H1 (cell line): ENCODE measurements around the gene CCDC102A. TPM values are rescaled to one million over a fixed set of nuclear protein-coding genes. Genes with fewer than 3 reads are reported as not detected.

ENCODE experiments used
- CTCF ChIA-PET: fragments of 300-600 bp; sonication (Branson Sonifier 250); formaldehyde crosslinking; loops from one replicate; lab custom pipeline; 2021; ENCODE audit not compliant: partially characterized antibody; lab: Charles Lee
- POLR2A ChIA-PET: fragments of 300-600 bp; sonication (Branson Sonifier 250); formaldehyde crosslinking; loops from one replicate; lab custom pipeline; 2021; ENCODE audit warnings: inconsistent platforms; ENCODE audit not compliant: partially characterized antibody; lab: Charles Lee
- DNase-seq, 2 experiments: peaks; one replicate each; pipeline versions ENCODE4 v3.0.0 to v3.0.0-alpha.2; 2010 to 2022; ENCODE audit warnings: low spot score in 2 of 2, low read depth in 1 of 2, mixed read lengths in 1 of 2
- FAIRE-seq: peaks from 2 replicates; lab custom pipeline; 2011; peaks lifted over from hg19 to GRCh38; lab: Jason Lieb, UNC
- H2AFZ ChIP-seq: 2 replicates; pipeline ENCODE4 v1.8.1; 2012; ENCODE audit warnings: low read length, inconsistent platforms
- H2AK5ac ChIP-seq: 2 replicates; pipeline ENCODE4 v1.6.1; 2013; ENCODE audit warnings: low read depth, low read length
- H2BK120ac ChIP-seq: replicated peaks from 2 replicates; pipeline ENCODE3; 2013; ENCODE audit warnings: low read depth, low read length, inconsistent platforms
- H2BK12ac ChIP-seq: 2 replicates; pipeline ENCODE4 v1.6.1; 2013; ENCODE audit warnings: low read depth, low read length
- H2BK15ac ChIP-seq: 2 replicates; pipeline ENCODE4 v1.6.1; 2013; ENCODE audit warnings: low read length
- H2BK20ac ChIP-seq: 2 replicates; pipeline ENCODE4 v1.6.1; 2013; ENCODE audit warnings: low read length
- H2BK5ac ChIP-seq: 2 replicates; pipeline ENCODE4 v1.6.1; 2013; ENCODE audit warnings: low read depth, low read length
- H3K14ac ChIP-seq: 2 replicates; pipeline ENCODE4 v1.6.1; 2013; ENCODE audit warnings: inconsistent platforms; ENCODE audit not compliant: insufficient read length
- H3K18ac ChIP-seq: 2 replicates; pipeline ENCODE4 v1.6.1; 2013; ENCODE audit warnings: low read length; ENCODE audit errors: extremely low read depth
- H3K23ac ChIP-seq: 2 replicates; pipeline ENCODE4 v1.6.1; 2013; ENCODE audit warnings: inconsistent platforms; ENCODE audit not compliant: insufficient read length
- H3K23me2 ChIP-seq: 2 replicates; pipeline ENCODE4 v1.6.1; 2013; ENCODE audit warnings: low read depth, low read length
- H3K27ac ChIP-seq: 2 replicates; pipeline ENCODE4 v1.6.1; 2011; ENCODE audit warnings: low read depth, low read length, inconsistent platforms
- H3K27me3 ChIP-seq, 4 experiments: replicated peaks in 1 of 4; 1 replicate in 1 of 4; 2 replicates in 3 of 4; pipeline versions ENCODE4 v1.6.1 to v1.8.1; 2011 to 2013; ENCODE audit warnings: low read length in 3 of 4, mild to moderate bottlenecking in 3 of 4, inconsistent platforms in 2 of 4, mixed read lengths in 2 of 4, moderate library complexity in 1 of 4; ENCODE audit not compliant: control insufficient read depth in 3 of 4, insufficient read depth in 3 of 4; ENCODE audit errors: extremely low read depth in 1 of 4
- H3K36me3 ChIP-seq, 4 experiments: 2 replicates each; pipeline versions ENCODE4 v1.6.1 to v1.8.1; 2011 to 2013; ENCODE audit warnings: mild to moderate bottlenecking in 4 of 4, low read length in 3 of 4, moderate library complexity in 2 of 4, control low read depth in 1 of 4, inconsistent platforms in 1 of 4; ENCODE audit not compliant: insufficient read depth in 4 of 4, control insufficient read depth in 2 of 4
- H3K4ac ChIP-seq: replicated peaks from 2 replicates; pipeline ENCODE3; 2013; ENCODE audit warnings: low read length, low read depth, mixed read lengths, inconsistent platforms; ENCODE audit not compliant: insufficient read length
- H3K4me1 ChIP-seq, 4 experiments: replicated peaks in 1 of 4; 1 replicate in 1 of 4; 2 replicates in 3 of 4; pipeline versions ENCODE4 v1.6.1 to v1.8.1; 2011 to 2013; ENCODE audit warnings: low read length in 3 of 4, inconsistent platforms in 2 of 4, mixed read lengths in 1 of 4; ENCODE audit not compliant: insufficient read depth in 4 of 4, control insufficient read depth in 3 of 4
- H3K4me2 ChIP-seq, 2 experiments: 2 replicates each; pipeline versions ENCODE4 v1.6.1 to v1.8.1; 2011 to 2013; ENCODE audit warnings: low read depth in 2 of 2, low read length in 2 of 2, control low read depth in 1 of 2, inconsistent platforms in 1 of 2, mild to moderate bottlenecking in 1 of 2; ENCODE audit not compliant: insufficient read depth in 1 of 2
- H3K4me3 ChIP-seq, 4 experiments: fragments of 200-600, 300-600 bp in 1 of 4; sonication (generic), shearing (Covaris generic), sonication (Bioruptor Twin) in 1 of 4; 2 replicates each; pipeline versions ENCODE4 v1.5.1 to v1.8.1; 2011 to 2016; ENCODE audit warnings: low read length in 4 of 4, low read depth in 3 of 4, control low read depth in 2 of 4, inconsistent platforms in 2 of 4, mild to moderate bottlenecking in 2 of 4, mixed read lengths in 1 of 4, moderate library complexity in 1 of 4; ENCODE audit not compliant: insufficient read depth in 2 of 4; ENCODE audit errors: extremely low read depth in 1 of 4
- H3K56ac ChIP-seq: replicated peaks from 2 replicates; pipeline ENCODE3; 2013; ENCODE audit warnings: low read depth, mild to moderate bottlenecking, mixed read lengths, low read length, inconsistent platforms; ENCODE audit not compliant: insufficient read length
- H3K79me1 ChIP-seq: 2 replicates; pipeline ENCODE4 v1.6.1; 2013; ENCODE audit warnings: low read depth, low read length, control low read depth
- H3K79me2 ChIP-seq, 2 experiments: 2 replicates each; pipeline versions ENCODE4 v1.6.1 to v1.8.1; 2012 to 2013; ENCODE audit warnings: low read length in 2 of 2, mild to moderate bottlenecking in 2 of 2, inconsistent platforms in 1 of 2; ENCODE audit not compliant: insufficient read depth in 2 of 2, control insufficient read depth in 1 of 2
- H3K9ac ChIP-seq, 4 experiments: replicated peaks in 1 of 4; 1 replicate in 1 of 4; 2 replicates in 3 of 4; pipeline versions ENCODE4 v1.6.1 to v1.8.1; 2011 to 2013; ENCODE audit warnings: low read depth in 3 of 4, low read length in 3 of 4, control low read depth in 2 of 4, mild to moderate bottlenecking in 2 of 4, moderate library complexity in 2 of 4, inconsistent platforms in 1 of 4; ENCODE audit errors: extremely low read depth in 1 of 4
- H3K9me3 ChIP-seq, 2 experiments: 2 replicates each; pipeline versions ENCODE4 v1.6.1 to v1.8.1; 2012 to 2013; ENCODE audit warnings: mild to moderate bottlenecking in 2 of 2, moderate library complexity in 2 of 2, control low read depth in 1 of 2, inconsistent platforms in 1 of 2, low read depth in 1 of 2, low read length in 1 of 2, mixed read lengths in 1 of 2; ENCODE audit not compliant: insufficient read depth in 2 of 2
- H4K20me1 ChIP-seq, 2 experiments: replicated peaks in 1 of 2; 2 replicates each; pipeline versions ENCODE3 to v1.8.1; 2011 to 2013; ENCODE audit warnings: inconsistent platforms in 2 of 2, low read length in 2 of 2, mild to moderate bottlenecking in 1 of 2; ENCODE audit not compliant: insufficient read depth in 2 of 2, control insufficient read depth in 1 of 2
- H4K5ac ChIP-seq: 2 replicates; pipeline ENCODE4 v1.6.1; 2013; ENCODE audit warnings: low read length, low read depth, mixed read lengths, inconsistent platforms; ENCODE audit not compliant: insufficient read length
- H4K8ac ChIP-seq: 2 replicates; pipeline ENCODE4 v1.8.0; 2013; ENCODE audit warnings: mild to moderate bottlenecking, moderate library complexity, low read length, inconsistent platforms; ENCODE audit not compliant: insufficient read depth; ENCODE audit errors: extremely low read depth
- H4K91ac ChIP-seq: replicated peaks from 2 replicates; pipeline ENCODE3; 2013; ENCODE audit warnings: low read length, mixed read lengths, inconsistent platforms; ENCODE audit not compliant: insufficient read length
- BACH1 ChIP-seq: IDR thresholded peaks from 2 replicates; pipeline ENCODE4 v1.6.1; 2012; ENCODE audit warnings: low read length, improper control_type of control experiment
- EGR1 ChIP-seq: IDR thresholded peaks from 2 replicates; pipeline ENCODE4 v1.6.1; 2011; ENCODE audit warnings: low read depth, low read length, borderline replicate concordance
- EP300 ChIP-seq, 2 experiments: IDR thresholded peaks; 1 replicate in 1 of 2; 2 replicates in 1 of 2; pipeline ENCODE4 v1.6.1; 2011 to 2012; ENCODE audit warnings: low read depth in 2 of 2, low read length in 2 of 2, mild to moderate bottlenecking in 2 of 2, borderline replicate concordance in 1 of 2, inconsistent platforms in 1 of 2, moderate library complexity in 1 of 2
- HDAC6 ChIP-seq: IDR thresholded peaks from one replicate; pipeline ENCODE4 v1.7.1; 2012; ENCODE audit warnings: low read depth, mild to moderate bottlenecking, inconsistent platforms, low read length, moderate library complexity
- JUN ChIP-seq: IDR thresholded peaks from 2 replicates; pipeline ENCODE4 v1.6.1; 2011; ENCODE audit warnings: low read depth, mild to moderate bottlenecking, improper control_type of control experiment, low read length
- KDM4A ChIP-seq: IDR thresholded peaks from one replicate; pipeline ENCODE4 v1.7.1; 2012; ENCODE audit warnings: low read depth, mild to moderate bottlenecking, moderate library complexity, low read length, inconsistent platforms; ENCODE audit not compliant: severe bottlenecking
- PHF8 ChIP-seq: fragments of 200-600 bp; sonication (generic); conservative IDR thresholded peaks from 2 replicates; pipeline ENCODE4 v1.7.1; 2012; ENCODE audit warnings: low read depth, mild to moderate bottlenecking, inconsistent platforms, low read length, moderate library complexity
- RXRA ChIP-seq: IDR thresholded peaks from 2 replicates; pipeline ENCODE4 v1.6.1; 2011; ENCODE audit warnings: low read depth, mild to moderate bottlenecking, low read length, moderate library complexity; ENCODE audit not compliant: insufficient read depth
- SAP30 ChIP-seq: fragments of 300-600 bp; sonication (generic); IDR thresholded peaks from 2 replicates; pipeline ENCODE4 v1.7.1; 2012; ENCODE audit warnings: low read length, moderate library complexity, mild to moderate bottlenecking, inconsistent platforms; ENCODE audit not compliant: insufficient read depth, insufficient replicate concordance
- SIRT6 ChIP-seq: IDR thresholded peaks from one replicate; pipeline ENCODE4 v1.7.1; 2012; ENCODE audit warnings: low read length, inconsistent platforms
- SP2 ChIP-seq: IDR thresholded peaks from 2 replicates; pipeline ENCODE4 v1.6.1; 2012; ENCODE audit warnings: mild to moderate bottlenecking, low read length, inconsistent platforms
- SP4 ChIP-seq: IDR thresholded peaks from 2 replicates; pipeline ENCODE4 v1.6.1; 2012; ENCODE audit warnings: low read length, inconsistent platforms
- TEAD4 ChIP-seq: IDR thresholded peaks from 2 replicates; pipeline ENCODE4 v1.6.1; 2012; ENCODE audit warnings: low read depth, low read length, inconsistent platforms, mixed read lengths
- WGBS, 2 experiments: shearing (Covaris generic) in 1 of 2; methylation state at CpG; one replicate each; pipeline versions ENCODE4 v1.1.6 to v1.1.7; 2013 to 2015; ENCODE audit warnings: low lambda C conversion rate in 2 of 2, mixed read lengths in 2 of 2, inconsistent platforms in 1 of 2, low coverage in 1 of 2, missing lambda C conversion rate in 1 of 2; ENCODE audit not compliant: insufficient replicate concordance in 2 of 2, insufficient coverage in 1 of 2, insufficient read length in 1 of 2; ENCODE audit errors: extremely low coverage in 1 of 2, missing lambda C conversion rate in 1 of 2; 5-methylcytosine and 5-hydroxymethylcytosine counted together
- polyA plus RNA-seq, 7 experiments: library from polyadenylated mRNA; depleted of rRNA in 3 of 7; stranded (reverse) in 5 of 7; unstranded in 2 of 7; fragments of >200 nt in 5 of 7; fragments of 200-250 nt in 2 of 7; gene quantifications; 1 replicate in 5 of 7; 2 replicates in 1 of 7; 4 replicates in 1 of 7; pipeline versions ENCODE4 v1.2.1 to v1.2.3, GENCODE V29; 2011 to 2013; ENCODE audit warnings: missing spikeins in 2 of 7, mixed read lengths in 2 of 7
- total RNA-seq: library from RNA; stranded (reverse); fragmentation: NEBNext Ultra II Directional; extraction: Animal tissue kit (Norgen Biotek cat#: 25700); gene quantifications from 2 replicates; pipeline ENCODE4 v1.2.1, GENCODE V29; 2021

Gene CCDC102A
- total and polyA plus RNA-seq, 2 of the 8 experiments (the other 6 are each of a cell fraction or from before 2014, with no cell fraction given) = 4.0 to 7.5 TPM

DNA sequence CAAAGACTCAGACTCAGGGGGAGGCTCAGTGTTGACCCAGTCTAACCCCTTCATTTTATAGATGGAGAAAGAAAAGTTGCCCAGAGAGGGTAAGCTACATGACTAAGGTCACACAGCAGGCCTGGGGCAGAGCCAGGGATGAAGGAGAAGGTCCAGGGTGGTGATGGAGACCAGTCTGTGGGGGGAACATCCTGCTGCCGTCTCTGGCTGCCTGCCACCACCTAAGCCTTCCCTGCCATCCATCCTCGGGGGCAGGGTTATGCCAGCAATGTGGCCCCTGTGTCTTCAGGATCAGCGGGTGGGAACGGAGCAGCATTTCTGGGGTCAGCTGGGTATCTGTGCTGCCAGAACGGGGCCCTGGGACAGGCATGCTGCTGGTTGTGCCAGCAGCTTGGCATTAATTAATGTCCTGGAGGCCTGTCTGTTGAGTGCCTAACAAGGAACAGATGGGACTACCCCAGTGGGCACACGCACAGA, 55.6 kb downstream of the CCDC102A start:
- no peak overlapping the region; the same call in 1 of the 2 replicates for H3K18ac ChIP-seq
- ChIA-PET POLR2A (interaction anchor here (1.0 to 10.3 kb wide), 6 partner anchors 8 to 48 kb away, joined by 3 to 67 read pairs (median 4); partner anchors contain the start of gene POLR2C), CTCF (interaction anchor here (1.2 to 15.0 kb wide), 6 partner anchors 9 to 95 kb away, joined by 3 to 210 read pairs (median 10); partner anchors contain the start of gene POLR2C)
- 0 out of 2 replicates have a peak overlapping the region, but pooled peaks have one; percentile 32 for H2BK20ac ChIP-seq
- H3K4me2 ChIP-seq = no peak overlapping the region
- H2AFZ ChIP-seq = no peak overlapping the region
- FAIRE-seq (no peak), DNase-seq (no peak)
- no peak overlapping the region for H3K4ac ChIP-seq
- no peaks in the 10 kb centered on the region for H3K79me2 ChIP-seq
- H3K27ac ChIP-seq = no peak overlapping the region
- no peaks in the 10 kb centered on the region for H3K9me3 ChIP-seq
- H4K5ac ChIP-seq = no peak overlapping the region
- no peak overlapping the region for H2BK120ac ChIP-seq
- H3K23ac ChIP-seq = no peak overlapping the region
- H3K9ac ChIP-seq = no peak overlapping the region
- TF ChIP-seq RXRA (no peak), EP300 (IDR thresholded peaks at IDR 0.05; ENCODE audit: borderline replicate concordance in 1 of 2, low read depth in 2 of 2, low read length in 2 of 2) (no peak), SIRT6 (no peak), HDAC6 (no peak), BACH1 (no peak), KDM4A (no peak), JUN (no peak), PHF8 (no peak), EGR1 (no peak), SAP30 (no peak), SP4 (no peak), SP2 (no peak), TEAD4 (no peak)
- H4K91ac ChIP-seq = peak overlapping the region; percentile 54
- H3K14ac ChIP-seq = no peak overlapping the region
- H3K4me1 ChIP-seq = peaks cover 5 to 43% (median 33%) of the 10 kb centered on the region in 4 experiments
- 0 out of 2 replicates have a peak overlapping the region, but pooled peaks have one; percentile 66 for H2BK5ac ChIP-seq
- WGBS, 2 experiments = 84% methylated on average over 6 of the region's 6 CpGs; no CpG with 5 or more reads in 1 of the 2 experiments
- H4K8ac ChIP-seq = no peak overlapping the region
- H3K4me3 ChIP-seq = no peak overlapping the region
- H4K20me1 ChIP-seq = peaks cover 1 to 2% of the 10 kb centered on the region in 2 experiments
- 0 out of 2 replicates have a peak, but pooled peaks cover 3% of the 10 kb centered on the region for H3K79me1 ChIP-seq
- H3K56ac ChIP-seq = no peak overlapping the region
- no peaks in the 10 kb centered on the region for H3K36me3 ChIP-seq
- H3K23me2 ChIP-seq = peaks cover 11% of the 10 kb centered on the region; the same call in 1 of the 2 replicates
- H2AK5ac ChIP-seq = peak overlapping the region; percentile 53; the same call in 1 of the 2 replicates
- H2BK12ac ChIP-seq = peak overlapping the region; percentile 50; the same call in 1 of the 2 replicates
- H2BK15ac ChIP-seq = no peak overlapping the region
- H3K27me3 ChIP-seq = peaks cover 0 to 12% (median 4%) of the 10 kb centered on the region in 4 experiments; a peak in 4 of 7 replicates
